ENCODE data around the gene RASSF1. TPM values are rescaled to one million over a fixed set of nuclear protein-coding genes. Genes with fewer than 3 reads are reported as not detected.

Gene RASSF1
- total RNA-seq, 2 donors from 2014 or later, result 9.4 to 17.2 TPM

GRCh38 chr3:50303013-50303815, 37.4 kb downstream of the RASSF1 start, which contains the start of gene HYAL1:
Gene HYAL1 (minus strand): TSS chr3:50303574. CDS start chr3:50302956, 618 bp downstream.
- peaks cover 35% of the 10 kb centered on the region for H3K9me3 Mint-ChIP-seq
- H3K27ac ChIP-seq (ENCODE audit: low read depth, low read length), result peak within 1 kb of the TSS; percentile 32
- no peaks in the 10 kb centered on the region for H3K27me3 ChIP-seq (ENCODE audit: control insufficient read depth, insufficient read depth, low read length, poor library complexity, severe bottlenecking)
- H3K9ac ChIP-seq (ENCODE audit: extremely low read depth, low read length, poor library complexity, severe bottlenecking), result no peak within 1 kb of the TSS
- H3K27ac Mint-ChIP-seq, result no peak within 1 kb of the TSS
- DNase-seq, result peak; percentile 87
- TF ChIP-seq CTCF (conservative IDR thresholded peaks at IDR 0.05), result peak; percentile 63
- H3K36me3 ChIP-seq (ENCODE audit: control insufficient read depth, insufficient read depth, low read length), result no peaks in the 10 kb centered on the region
- whole genome bisulfite sequencing, 2 experiments (ENCODE audit: insufficient coverage in 1 of 2, insufficient read length in 1 of 2), result 78 to 79% methylated on average over 5 to 14 of the region's 14 CpGs
- H3K9me3 ChIP-seq (ENCODE audit: control insufficient read depth, low read length), result peaks cover 20% of the 10 kb centered on the region
- no peaks in the 10 kb centered on the region for H3K36me3 Mint-ChIP-seq (ENCODE audit: low read depth)
- peaks cover 17% of the 10 kb centered on the region for H3K4me1 Mint-ChIP-seq
- H3K4me3 Mint-ChIP-seq, result no peak within 1 kb of the TSS
- peaks cover 3% of the 10 kb centered on the region for H3K4me1 ChIP-seq (ENCODE audit: control insufficient read depth, insufficient read depth, low read length)
- no peak within 1 kb of the TSS for H3K4me3 ChIP-seq (ENCODE audit: low read length)
- H3K27me3 Mint-ChIP-seq (ENCODE audit: insufficient read depth), result no peaks in the 10 kb centered on the region

- no peak overlapping the region for H3K27ac Mint-ChIP-seq
- no peak overlapping the region for H3K4me3 Mint-ChIP-seq
- H3K27me3 Mint-ChIP-seq (ENCODE audit: insufficient read depth), result no peaks in the 10 kb centered on the region
- DNase-seq, result peak; percentile 51
- H3K4me3 ChIP-seq (ENCODE audit: low read length), result no peak overlapping the region
- H3K36me3 ChIP-seq (ENCODE audit: control insufficient read depth, insufficient read depth, low read length), result no peaks in the 10 kb centered on the region
- H3K4me1 ChIP-seq (ENCODE audit: control insufficient read depth, insufficient read depth, low read length), result peaks cover 3% of the 10 kb centered on the region
- H3K36me3 Mint-ChIP-seq (ENCODE audit: low read depth), result no peaks in the 10 kb centered on the region
- H3K9me3 ChIP-seq (ENCODE audit: control insufficient read depth, low read length), result peaks cover 16% of the 10 kb centered on the region
- no peak for TF ChIP-seq CTCF (conservative IDR thresholded peaks at IDR 0.05)
- H3K9ac ChIP-seq (ENCODE audit: extremely low read depth, low read length, poor library complexity, severe bottlenecking), result no peak overlapping the region
- H3K4me1 Mint-ChIP-seq, result peaks cover 17% of the 10 kb centered on the region
- H3K27ac ChIP-seq (ENCODE audit: low read depth, low read length), result no peak overlapping the region
- WGBS, 2 experiments (ENCODE audit: insufficient coverage in 1 of 2, insufficient read length in 1 of 2), result 93 to 94% methylated on average over 28 to 32 of the region's 32 CpGs
- H3K9me3 Mint-ChIP-seq, result peaks cover 26% of the 10 kb centered on the region
- no peaks in the 10 kb centered on the region for H3K27me3 ChIP-seq (ENCODE audit: control insufficient read depth, insufficient read depth, low read length, poor library complexity, severe bottlenecking)
Measured at GRCh38 chr3:50302095-50303012, 38.3 kb downstream of the RASSF1 start.

GRCh38 chr3:50300681-50301254, 39.9 kb downstream of the RASSF1 start:
- Histone ChIP-seq H3K4me3 (ENCODE audit: low read length) (no peak overlapping the region), H3K27ac (ENCODE audit: low read depth, low read length) (no peak overlapping the region), H3K9ac (ENCODE audit: extremely low read depth, low read length, poor library complexity, severe bottlenecking) (no peak overlapping the region), H3K4me1 (ENCODE audit: control insufficient read depth, insufficient read depth, low read length) (peaks cover 3% of the 10 kb centered on the region), H3K27me3 (ENCODE audit: control insufficient read depth, insufficient read depth, low read length, poor library complexity, severe bottlenecking) (no peaks in the 10 kb centered on the region), H3K36me3 (ENCODE audit: control insufficient read depth, insufficient read depth, low read length) (no peaks in the 10 kb centered on the region), H3K9me3 (ENCODE audit: control insufficient read depth, low read length) (peaks cover 2% of the 10 kb centered on the region)
- H3K27me3 Mint-ChIP-seq (ENCODE audit: insufficient read depth), result no peaks in the 10 kb centered on the region
- WGBS, 2 experiments (ENCODE audit: insufficient coverage in 1 of 2, insufficient read length in 1 of 2), result 95 to 100% methylated on average over 3 to 6 of the region's 6 CpGs
- peak; percentile 23 for TF ChIP-seq CTCF (conservative IDR thresholded peaks at IDR 0.05)
- H3K27ac Mint-ChIP-seq, result peak overlapping the region; percentile 89
- H3K4me1 Mint-ChIP-seq, result peaks cover 17% of the 10 kb centered on the region
- H3K9me3 Mint-ChIP-seq, result peaks cover 11% of the 10 kb centered on the region
- no peak overlapping the region for H3K4me3 Mint-ChIP-seq
- peaks cover 2% of the 10 kb centered on the region for H3K36me3 Mint-ChIP-seq (ENCODE audit: low read depth)
- no peak for DNase-seq

All from endodermal cell (in vitro differentiated cells).